HepG2 (cell line): ENCODE data around the gene CCDC150. TPM values are rescaled to one million over a fixed set of nuclear protein-coding genes. Genes with fewer than 3 reads are reported as not detected.
A peak's percentile ranks its signal among the peaks of the same experiment; 100 is the strongest.

Source experiments
- FOXK1 ChIP-seq: sonication (generic); formaldehyde crosslinking; IDR thresholded peaks from 2 replicates; pipeline ENCODE4 v1.4.0; 2020; ENCODE audit warnings: low read depth, missing genetic modification reagents, borderline replicate concordance
- KDM4B ChIP-seq: sonication (generic); formaldehyde crosslinking; IDR thresholded peaks from 2 replicates; pipeline ENCODE4 v1.4.0; 2020; ENCODE audit warnings: missing genetic modification reagents
- KMT2A ChIP-seq: sonication (generic); formaldehyde crosslinking; IDR thresholded peaks from 2 replicates; pipeline ENCODE4 v1.4.0; 2020; ENCODE audit warnings: missing genetic modification reagents
- MXI1 ChIP-seq: IDR thresholded peaks from 3 replicates; pipeline ENCODE4 v1.6.1; 2012; ENCODE audit warnings: low read depth, low read length, inconsistent platforms, borderline replicate concordance
- NFE2L1 ChIP-seq: sonication (generic); formaldehyde crosslinking; IDR thresholded peaks from 2 replicates; pipeline ENCODE4 v1.4.0; 2020; ENCODE audit warnings: missing genetic modification reagents, mild to moderate bottlenecking, borderline replicate concordance
- RELA ChIP-seq: sonication (generic); formaldehyde crosslinking; IDR thresholded peaks from 2 replicates; pipeline ENCODE4 v1.4.0; 2020; ENCODE audit warnings: missing genetic modification reagents
- SMC3 ChIP-seq: IDR thresholded peaks from 2 replicates; pipeline ENCODE4 v1.6.1; 2011; ENCODE audit warnings: low read length, improper control_type of control experiment
- SOX6 ChIP-seq, 2 experiments: fragments of 450-650 bp in 1 of 2; sonication (generic) in 1 of 2; formaldehyde crosslinking in 1 of 2; IDR thresholded peaks; 2 replicates each; pipeline versions ENCODE4 v1.4.0 to v1.6.1; 2017 to 2020; ENCODE audit warnings: antibody characterized with exemption in 1 of 2, mild to moderate bottlenecking in 1 of 2, missing genetic modification reagents in 1 of 2
- ZFP41 ChIP-seq: sonication (generic); formaldehyde crosslinking; IDR thresholded peaks from 2 replicates; pipeline ENCODE4 v1.4.0; 2020; ENCODE audit warnings: mild to moderate bottlenecking, missing genetic modification reagents, borderline replicate concordance
- ZFP82 ChIP-seq: sonication (generic); formaldehyde crosslinking; IDR thresholded peaks from 2 replicates; pipeline ENCODE4 v1.5.1; 2020; ENCODE audit warnings: mild to moderate bottlenecking, missing genetic modification reagents, borderline replicate concordance
- ZNF343 ChIP-seq: sonication (generic); formaldehyde crosslinking; IDR thresholded peaks from 2 replicates; pipeline ENCODE4 v1.4.0; 2020; ENCODE audit warnings: mild to moderate bottlenecking, missing genetic modification reagents
- ZNF350 ChIP-seq: sonication (generic); formaldehyde crosslinking; IDR thresholded peaks from 2 replicates; pipeline ENCODE4 v1.4.0; 2020; ENCODE audit warnings: mild to moderate bottlenecking, low read depth, missing genetic modification reagents, borderline replicate concordance
- ZNF564 ChIP-seq: sonication (generic); formaldehyde crosslinking; IDR thresholded peaks from 2 replicates; pipeline ENCODE4 v1.8.1; 2023; ENCODE audit warnings: mild to moderate bottlenecking, missing genetic modification reagents
- ZNF646 ChIP-seq: sonication (generic); formaldehyde crosslinking; IDR thresholded peaks from 2 replicates; pipeline ENCODE4 v1.9.0; 2021; ENCODE audit warnings: mild to moderate bottlenecking, missing genetic modification reagents
- ZNF841 ChIP-seq: sonication (generic); formaldehyde crosslinking; IDR thresholded peaks from 2 replicates; pipeline ENCODE4 v1.8.1; 2023; ENCODE audit warnings: missing genetic modification reagents, borderline replicate concordance
- polyA plus RNA-seq, 8 experiments: library from polyadenylated mRNA; depleted of rRNA in 3 of 8; stranded (reverse) in 7 of 8; unstranded in 1 of 8; fragments of >200 nt; fragmentation: Illumina TruSeq in 4 of 8; extraction: Trizol in 4 of 8; gene quantifications; 2 replicates each; pipeline versions ENCODE4 v1.2.1 to v1.2.3, GENCODE V29; 2011 to 2016; ENCODE audit warnings: low read depth in 4 of 8, missing spikeins in 1 of 8, mixed read lengths in 1 of 8; ENCODE audit not compliant: insufficient read depth in 1 of 8
- total RNA-seq, 5 experiments: library from RNA; depleted of rRNA; stranded (reverse); fragments of >200 nt; fragmentation: Illumina TruSeq; extraction: Trizol; gene quantifications; 2 replicates each; pipeline ENCODE4 v1.2.3, GENCODE V29; 2016; ENCODE audit warnings: low read depth in 1 of 5
- TF ChIP-seq, protein P1 (sequence below): sonication (generic); formaldehyde crosslinking; IDR thresholded peaks from 2 replicates; pipeline ENCODE4 v1.5.0; 2020; ENCODE audit warnings: missing genetic modification reagents

The CCDC150 gene
- total and polyA plus RNA-seq, 2 of the 13 experiments (the other 11 are each of a cell fraction or from before 2014, with no cell fraction given): 14.9 to 32.6 TPM

DNA sequence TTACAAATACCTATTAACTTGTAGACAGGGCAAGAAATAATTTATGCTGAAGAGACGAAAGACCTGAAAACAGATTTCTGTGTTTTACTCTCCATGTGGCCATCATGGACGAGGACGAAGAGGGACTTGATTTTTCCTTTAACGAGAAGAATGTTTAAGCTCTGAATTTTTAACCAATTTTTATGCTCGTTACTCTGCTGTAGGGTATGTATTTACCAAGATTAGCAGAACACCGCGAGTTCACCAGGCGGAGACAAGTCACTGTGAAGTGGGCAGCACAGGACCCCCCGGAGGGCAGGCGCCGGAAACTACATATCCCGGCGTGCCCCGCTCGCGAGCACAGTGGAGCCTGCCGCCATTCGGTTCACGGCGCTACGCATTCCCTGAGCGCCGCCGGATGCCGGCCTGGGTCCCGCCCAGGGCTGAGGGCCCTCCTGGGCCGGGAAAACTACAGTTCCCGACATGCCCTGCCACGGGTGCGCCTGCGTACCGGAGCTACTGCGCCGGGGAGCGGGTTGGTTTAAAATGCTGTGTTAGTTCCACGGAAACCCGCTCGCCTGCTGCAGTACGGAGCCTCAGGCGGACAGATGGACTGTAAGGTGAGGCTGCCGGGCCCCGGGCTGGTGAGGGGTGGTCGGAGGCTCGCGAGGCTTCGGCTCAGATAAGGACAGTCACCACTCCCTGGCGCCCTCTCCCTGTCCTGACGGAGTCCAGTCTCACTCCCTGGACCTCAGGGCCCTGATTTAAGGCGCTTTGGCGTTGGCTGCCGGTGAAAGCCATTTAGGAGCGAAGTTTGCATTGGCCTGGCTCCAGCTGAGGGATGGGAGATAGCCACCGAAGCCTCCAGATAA is at the start of gene CCDC150 (continued):
- TF ChIP-seq ZNF646 (no peak), MXI1 (peak; percentile 97), RELA (CRISPR knock-in tag) (peak; percentile 87), ZNF564 (peak; percentile 51; the same call in 1 of the 2 replicates), KMT2A (CRISPR knock-in tag) (peak; percentile 98), ZNF350 (CRISPR knock-in tag) (peak; percentile 98; the same call in 1 of the 2 replicates), SMC3 (no peak), ZFP82 (CRISPR knock-in tag) (peak; percentile 86; the same call in 1 of the 2 replicates), ZNF841 (CRISPR knock-in tag) (no peak), KDM4B (CRISPR knock-in tag) (0 out of 2 replicates have a peak, but pooled peaks have one; percentile 30), FOXK1 (peak; percentile 83), NFE2L1 (CRISPR knock-in tag) (no peak), ZNF343 (peak; percentile 83; the same call in 1 of the 2 replicates), SOX6 (IDR thresholded peaks at IDR 0.05) (no peak), SOX6 (CRISPR knock-in tag; IDR thresholded peaks at IDR 0.05) (0 out of 2 replicates have a peak, but pooled peaks have one; percentile 73), ZFP41 (0 out of 2 replicates have a peak, but pooled peaks have one; percentile 68)
- TF ChIP-seq, protein P1, sequence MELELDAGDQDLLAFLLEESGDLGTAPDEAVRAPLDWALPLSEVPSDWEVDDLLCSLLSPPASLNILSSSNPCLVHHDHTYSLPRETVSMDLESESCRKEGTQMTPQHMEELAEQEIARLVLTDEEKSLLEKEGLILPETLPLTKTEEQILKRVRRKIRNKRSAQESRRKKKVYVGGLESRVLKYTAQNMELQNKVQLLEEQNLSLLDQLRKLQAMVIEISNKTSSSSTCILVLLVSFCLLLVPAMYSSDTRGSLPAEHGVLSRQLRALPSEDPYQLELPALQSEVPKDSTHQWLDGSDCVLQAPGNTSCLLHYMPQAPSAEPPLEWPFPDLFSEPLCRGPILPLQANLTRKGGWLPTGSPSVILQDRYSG (CRISPR knock-in tag): no peak
